ENCODE data around the gene FOXP4. TPM values are rescaled to one million over a fixed set of nuclear protein-coding genes. Genes with fewer than 3 reads are reported as not detected.

FOXP4 gene
- total RNA-seq = 10 to 100 TPM; 12.6 to 42.4 (median 23.7) TPM

DNA sequence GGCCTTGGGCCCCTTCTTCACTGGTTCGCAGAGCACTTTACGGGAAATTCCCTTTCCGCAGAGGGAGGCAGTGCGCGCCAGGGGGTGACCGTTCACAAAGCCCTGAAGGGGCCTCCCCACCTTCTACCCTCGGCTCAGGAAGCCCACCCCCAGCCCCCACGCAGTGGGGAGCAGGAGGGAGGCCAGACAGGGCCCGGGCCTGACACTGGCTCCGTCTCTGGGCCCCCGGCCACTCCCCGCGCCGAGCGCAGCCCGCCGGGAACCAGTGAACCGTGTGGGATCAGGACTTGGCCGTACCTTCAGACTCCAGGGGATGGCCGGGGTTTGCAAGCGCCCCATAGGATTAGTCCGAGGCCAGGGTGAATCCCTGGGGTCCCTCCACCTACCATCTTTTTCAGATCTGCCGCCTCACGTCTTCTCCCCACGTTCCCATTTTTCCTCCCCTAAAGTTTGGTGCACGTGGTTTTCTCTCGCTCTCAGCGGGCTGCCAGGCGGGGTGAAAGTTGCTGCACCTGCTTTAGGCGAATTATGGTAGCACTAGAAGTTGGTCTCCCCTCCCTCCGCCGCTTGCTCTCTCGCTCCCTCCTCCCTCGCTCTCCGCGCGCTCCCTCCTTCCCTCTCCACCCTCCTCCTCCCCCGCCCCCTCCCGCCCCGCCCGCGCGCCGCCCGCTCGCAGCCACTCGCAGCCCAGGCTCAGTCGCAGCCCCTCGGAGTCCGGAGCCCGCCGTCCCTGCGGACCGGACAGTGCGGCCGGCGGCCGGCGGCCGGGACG lies at the start of gene FOXP4:
FOXP4 (plus strand) TSS at position 679 of the 772 bp plus-strand sequence. CDS start 19,380 bp downstream, outside the sequence.
- H3K27ac ChIP-seq = peak within 1 kb of the TSS; percentile 65 to 85 (median 78)
- intact Hi-C loops (cut with DNase I) = loop anchor here (5.0 kb wide), 2 partner anchors 36 to 39 kb away; no protein-coding TSS in a partner anchor
- no peaks in the 10 kb centered on the region for H3K9me3 ChIP-seq
- H3K4me3 ChIP-seq (replicated peaks in 1 of 3) = peak within 1 kb of the TSS; percentile 82 to 96 (median 92)
- DNase-seq = peak; percentile 92 to 94
- TF ChIP-seq, protein P1, sequence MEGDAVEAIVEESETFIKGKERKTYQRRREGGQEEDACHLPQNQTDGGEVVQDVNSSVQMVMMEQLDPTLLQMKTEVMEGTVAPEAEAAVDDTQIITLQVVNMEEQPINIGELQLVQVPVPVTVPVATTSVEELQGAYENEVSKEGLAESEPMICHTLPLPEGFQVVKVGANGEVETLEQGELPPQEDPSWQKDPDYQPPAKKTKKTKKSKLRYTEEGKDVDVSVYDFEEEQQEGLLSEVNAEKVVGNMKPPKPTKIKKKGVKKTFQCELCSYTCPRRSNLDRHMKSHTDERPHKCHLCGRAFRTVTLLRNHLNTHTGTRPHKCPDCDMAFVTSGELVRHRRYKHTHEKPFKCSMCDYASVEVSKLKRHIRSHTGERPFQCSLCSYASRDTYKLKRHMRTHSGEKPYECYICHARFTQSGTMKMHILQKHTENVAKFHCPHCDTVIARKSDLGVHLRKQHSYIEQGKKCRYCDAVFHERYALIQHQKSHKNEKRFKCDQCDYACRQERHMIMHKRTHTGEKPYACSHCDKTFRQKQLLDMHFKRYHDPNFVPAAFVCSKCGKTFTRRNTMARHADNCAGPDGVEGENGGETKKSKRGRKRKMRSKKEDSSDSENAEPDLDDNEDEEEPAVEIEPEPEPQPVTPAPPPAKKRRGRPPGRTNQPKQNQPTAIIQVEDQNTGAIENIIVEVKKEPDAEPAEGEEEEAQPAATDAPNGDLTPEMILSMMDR (IDR thresholded peaks at IDR 0.05) = peak in 1 of 6 experiments; percentile 9
- TF ChIP-seq POLR2A (IDR thresholded peaks at IDR 0.05) = peak in 1 of 2 donors; percentile 27
- H3K4me1 ChIP-seq = peaks cover 22 to 33% of the 10 kb centered on the region in 2 donors
- no peaks in the 10 kb centered on the region for H3K36me3 ChIP-seq
- H3K27me3 ChIP-seq = no peaks in the 10 kb centered on the region
- WGBS, 2 donors = 0 to 1% methylated on average over 25 to 42 of the region's 61 CpGs

DNA sequence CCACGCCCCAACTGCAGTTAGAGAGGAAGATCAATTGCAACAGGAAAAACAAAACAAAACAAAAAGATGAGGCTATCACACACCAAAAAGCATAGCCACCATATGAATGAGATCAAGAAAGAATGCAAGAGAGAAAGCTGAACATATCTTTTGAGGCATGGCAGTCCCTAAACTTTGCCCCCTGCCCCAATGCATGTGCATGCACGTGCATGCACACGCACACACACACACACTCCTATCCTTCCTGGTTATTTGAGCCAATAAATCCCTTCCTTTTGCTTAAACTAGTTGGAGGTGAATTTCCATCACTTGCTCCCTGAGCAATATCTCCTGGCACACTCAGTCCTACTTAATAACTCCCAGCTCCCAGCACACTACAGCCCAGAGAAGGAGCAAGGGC lies 48.6 kb upstream of the FOXP4 start:
- TF ChIP-seq, protein P1 (IDR thresholded peaks at IDR 0.05) = no peak
- H3K9me3 ChIP-seq = no peaks in the 10 kb centered on the region
- DNase-seq = no peak
- WGBS, 2 donors = 83 to 89% methylated on average over 3 of the region's 3 CpGs
- H3K4me3 ChIP-seq (replicated peaks in 1 of 3) = no peak overlapping the region
- no peaks in the 10 kb centered on the region for H3K27me3 ChIP-seq
- H3K27ac ChIP-seq = no peak overlapping the region
- intact Hi-C loops (cut with DNase I) = no loop called here
- peaks cover 1 to 5% of the 10 kb centered on the region in 2 donors for H3K4me1 ChIP-seq
- no peaks in the 10 kb centered on the region for H3K36me3 ChIP-seq

DNA sequence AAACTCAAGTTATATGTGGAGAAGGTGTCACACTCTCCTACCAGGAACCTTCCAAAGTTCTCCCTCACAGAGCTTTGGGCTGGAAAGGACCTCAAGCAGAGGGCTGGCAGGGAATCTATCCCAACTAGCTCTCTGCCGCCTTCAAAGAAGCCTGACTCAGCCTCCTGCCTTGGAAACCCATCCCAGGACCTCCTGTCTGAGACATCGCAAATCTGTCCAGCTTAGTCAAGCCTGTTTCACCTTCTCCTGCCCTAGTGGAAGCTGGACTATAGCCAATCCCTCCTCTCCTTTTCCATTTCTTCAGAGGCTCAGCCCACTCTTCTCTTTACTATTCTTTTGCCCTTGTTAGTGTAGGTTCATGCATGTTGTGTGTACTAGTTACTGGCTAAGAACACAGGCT lies 48.2 kb upstream of the FOXP4 start:
- H3K27ac ChIP-seq = no peak overlapping the region
- no peak overlapping the region for H3K4me3 ChIP-seq (replicated peaks in 1 of 3)
- TF ChIP-seq, protein P1 (IDR thresholded peaks at IDR 0.05) = no peak
- TF ChIP-seq POLR2A (IDR thresholded peaks at IDR 0.05) = no peak
- no peaks in the 10 kb centered on the region for H3K9me3 ChIP-seq
- WGBS, 2 donors = 69 to 85% methylated on average over 2 of the region's 2 CpGs
- no peaks in the 10 kb centered on the region for H3K27me3 ChIP-seq
- H3K36me3 ChIP-seq = no peaks in the 10 kb centered on the region
- DNase-seq = no peak
- intact Hi-C loops (cut with DNase I) = no loop called here
- H3K4me1 ChIP-seq = peaks cover 6 to 9% of the 10 kb centered on the region in 2 donors

DNA sequence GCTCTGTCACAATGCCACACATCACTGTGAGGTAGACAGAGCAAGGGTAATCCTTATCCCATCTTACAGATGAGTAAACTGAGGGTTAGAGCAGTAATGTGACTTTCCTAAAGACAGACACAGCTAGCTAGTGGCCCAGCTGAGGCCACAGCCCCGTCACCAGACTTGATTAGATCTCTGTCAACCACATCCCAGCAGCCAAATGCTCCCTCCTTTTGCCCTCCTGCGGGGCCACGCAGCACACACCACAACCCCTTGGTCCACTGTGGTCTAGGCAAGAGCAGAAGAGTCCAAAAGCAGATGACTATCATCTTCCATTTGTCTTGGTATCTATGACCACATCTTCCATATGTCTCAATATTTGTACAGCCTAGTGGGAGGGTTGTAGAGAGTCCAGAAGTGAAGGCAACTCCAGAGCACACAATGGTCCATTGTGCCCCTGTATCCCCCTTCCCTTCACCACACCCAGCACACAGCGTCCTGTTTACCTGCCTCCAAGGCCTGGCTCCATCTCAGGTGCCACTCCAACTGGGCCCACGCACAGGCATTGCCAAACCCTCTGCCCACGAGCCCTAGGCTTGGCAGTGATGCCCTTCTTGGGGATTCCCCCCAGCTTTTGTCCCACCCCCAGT lies 47.1 kb upstream of the FOXP4 start:
- Histone ChIP-seq H3K9me3 (no peaks in the 10 kb centered on the region), H3K36me3 (no peaks in the 10 kb centered on the region), H3K27ac (no peak overlapping the region), H3K27me3 (no peaks in the 10 kb centered on the region), H3K4me3 (replicated peaks in 1 of 3) (no peak overlapping the region), H3K4me1 (peaks cover 11 to 17% of the 10 kb centered on the region in 2 donors)
- WGBS, 2 donors = 88 to 96% methylated on average over 6 of the region's 6 CpGs
- intact Hi-C loops (cut with DNase I) = no loop called here
- TF ChIP-seq POLR2A (IDR thresholded peaks at IDR 0.05) = no peak
- TF ChIP-seq, protein P1 (IDR thresholded peaks at IDR 0.05) = no peak
- DNase-seq = no peak

DNA sequence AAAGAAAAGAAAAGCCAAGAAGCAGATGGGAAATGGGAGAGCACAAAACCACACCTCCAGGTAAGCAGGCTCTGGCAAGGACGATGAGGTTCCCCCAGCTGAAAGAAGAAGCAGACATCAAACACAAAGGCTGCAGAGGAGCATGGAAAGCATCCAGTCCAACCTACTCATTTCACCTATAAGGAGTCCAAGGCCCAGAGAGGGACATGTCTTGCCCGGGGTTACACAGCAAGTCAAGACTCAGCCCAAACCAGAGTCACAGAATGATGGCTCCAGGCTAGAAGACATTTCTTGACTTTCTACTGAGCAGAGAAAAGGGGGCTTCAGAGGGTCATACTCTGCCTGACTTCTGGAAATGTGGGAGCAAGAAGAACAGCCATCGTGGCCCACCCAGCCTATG lies 45.6 kb upstream of the FOXP4 start:
- DNase-seq = no peak
- H3K27ac ChIP-seq = no peak overlapping the region
- H3K4me1 ChIP-seq = peaks cover 17 to 26% of the 10 kb centered on the region in 2 donors
- intact Hi-C loops (cut with DNase I) = no loop called here
- no peaks in the 10 kb centered on the region for H3K27me3 ChIP-seq
- H3K9me3 ChIP-seq = no peaks in the 10 kb centered on the region
- H3K36me3 ChIP-seq = no peaks in the 10 kb centered on the region
- TF ChIP-seq, protein P1 (IDR thresholded peaks at IDR 0.05) = no peak
- TF ChIP-seq POLR2A (IDR thresholded peaks at IDR 0.05) = no peak
- no peak overlapping the region for H3K4me3 ChIP-seq (replicated peaks in 1 of 3)
- 61 to 63% methylated on average over 3 of the region's 3 CpGs for WGBS, 2 donors

Data from thyroid gland (tissue), 4 donors.